IMR-90 (cell line): ENCODE results near the gene AGAP1. TPM values are rescaled to one million over a fixed set of nuclear protein-coding genes. Genes with fewer than 3 reads are reported as not detected.

Experiments
- ATAC-seq: fragments of 200-7000 bp; cut with Tn5 transposase; 2 replicates; pipeline ENCODE4 v1.9.1; 2020; ENCODE audit warnings: low read depth, mild to moderate bottlenecking, moderate library complexity
- BruUV-seq: library from RNA; stranded (reverse); fragments of 400-500 nt; replicated peaks from 2 replicates; lab custom pipeline; 2021; lab: Mats Ljungman, UMichigan
- CTCF ChIA-PET: fragments of 300-600 bp; formaldehyde crosslinking; extraction: SDS; loops from one replicate; lab custom pipeline; 2021; ENCODE audit warnings: antibody characterized with exemption; lab: Yijun Ruan, JAX
- POLR2A ChIA-PET: fragments of 300-600 bp; sonication (Branson Sonifier 250); formaldehyde crosslinking; loops from one replicate; lab custom pipeline; 2022; ENCODE audit warnings: antibody characterized with exemption; ENCODE audit not compliant: unreplicated experiment; lab: Charles Lee
- DNase-seq: peaks from one replicate; pipeline ENCODE4 v3.0.0; 2013
- H2AFZ ChIP-seq: replicated peaks from 2 replicates; pipeline ENCODE3; 2013; ENCODE audit warnings: low read length, mild to moderate bottlenecking; ENCODE audit not compliant: poor library complexity
- H2AK5ac ChIP-seq: 2 replicates; pipeline ENCODE4 v1.6.1; 2013; ENCODE audit warnings: low read depth, low read length, inconsistent platforms
- H2AK9ac ChIP-seq: replicated peaks from 2 replicates; pipeline ENCODE3; 2013; ENCODE audit warnings: mild to moderate bottlenecking, low read depth, low read length, moderate library complexity; ENCODE audit not compliant: poor library complexity
- H2BK120ac ChIP-seq: 2 replicates; pipeline ENCODE4 v1.6.1; 2013; ENCODE audit warnings: low read depth, low read length, inconsistent platforms
- H2BK15ac ChIP-seq: 3 replicates; pipeline ENCODE4 v1.6.1; 2013; ENCODE audit warnings: low read depth, low read length, inconsistent platforms
- H2BK20ac ChIP-seq: 2 replicates; pipeline ENCODE4 v1.6.1; 2013; ENCODE audit warnings: low read depth, mild to moderate bottlenecking, inconsistent platforms, low read length, moderate library complexity
- H2BK5ac ChIP-seq: 2 replicates; pipeline ENCODE4 v1.6.1; 2013; ENCODE audit warnings: mild to moderate bottlenecking, low read depth, low read length, inconsistent platforms; ENCODE audit not compliant: poor library complexity, severe bottlenecking
- H3K14ac ChIP-seq: replicated peaks from 2 replicates; pipeline ENCODE4 v1.6.1; 2013; ENCODE audit warnings: low read depth, low read length, inconsistent platforms
- H3K18ac ChIP-seq: 2 replicates; pipeline ENCODE4 v1.6.1; 2013; ENCODE audit warnings: low read depth, low read length, control low read depth
- H3K23ac ChIP-seq: 2 replicates; pipeline ENCODE4 v1.6.1; 2013; ENCODE audit warnings: low read depth, low read length, inconsistent platforms
- H3K27ac ChIP-seq: 2 replicates; pipeline ENCODE4 v1.5.1; 2013; ENCODE audit warnings: mild to moderate bottlenecking, control low read depth, low read length; ENCODE audit not compliant: insufficient read depth
- H3K27me3 ChIP-seq: 2 replicates; pipeline ENCODE4 v1.6.1; 2013; ENCODE audit warnings: low read length; ENCODE audit not compliant: control insufficient read depth, insufficient read depth
- H3K36me3 ChIP-seq: 2 replicates; pipeline ENCODE4 v1.6.1; 2013; ENCODE audit warnings: low read length, mixed read lengths; ENCODE audit not compliant: control insufficient read depth, insufficient read depth
- H3K4ac ChIP-seq: 2 replicates; pipeline ENCODE4 v1.6.1; 2013; ENCODE audit warnings: low read depth, low read length, inconsistent platforms
- H3K4me1 ChIP-seq: 2 replicates; pipeline ENCODE4 v1.6.1; 2013; ENCODE audit warnings: low read length, mixed read lengths; ENCODE audit not compliant: control insufficient read depth, insufficient read depth
- H3K4me2 ChIP-seq: 2 replicates; pipeline ENCODE4 v1.6.1; 2013; ENCODE audit warnings: low read depth, mild to moderate bottlenecking, control low read depth, low read length, moderate library complexity
- H3K4me3 ChIP-seq: 2 replicates; pipeline ENCODE4 v1.5.1; 2013; ENCODE audit warnings: low read depth, mild to moderate bottlenecking, control low read depth, low read length, moderate library complexity; ENCODE audit not compliant: insufficient read depth
- H3K56ac ChIP-seq: 2 replicates; pipeline ENCODE4 v1.6.1; 2013; ENCODE audit warnings: low read length, inconsistent platforms; ENCODE audit not compliant: insufficient read depth; ENCODE audit errors: extremely low read depth
- H3K79me1 ChIP-seq, 2 experiments: 2 replicates each; pipeline ENCODE4 v1.6.1; 2013; ENCODE audit warnings: low read length in 2 of 2, inconsistent platforms in 1 of 2, low read depth in 1 of 2
- H3K9ac ChIP-seq: 2 replicates; pipeline ENCODE4 v1.6.1; 2013; ENCODE audit warnings: low read depth, low read length, control low read depth
- H3K9me1 ChIP-seq: 2 replicates; pipeline ENCODE4 v1.6.1; 2013; ENCODE audit warnings: low read length, inconsistent platforms; ENCODE audit not compliant: insufficient read depth
- H3K9me3 ChIP-seq: 2 replicates; pipeline ENCODE4 v1.6.1; 2013; ENCODE audit warnings: low read length; ENCODE audit not compliant: control insufficient read depth, insufficient read depth
- H4K20me1 ChIP-seq: 2 replicates; pipeline ENCODE4 v1.6.1; 2013; ENCODE audit warnings: low read length, inconsistent platforms; ENCODE audit not compliant: insufficient read depth
- H4K5ac ChIP-seq: 2 replicates; pipeline ENCODE4 v1.6.1; 2013; ENCODE audit warnings: mild to moderate bottlenecking, low read depth, low read length, control low read depth
- H4K8ac ChIP-seq, 2 experiments: 2 replicates each; pipeline ENCODE4 v1.6.1; 2013; ENCODE audit warnings: low read depth in 2 of 2, low read length in 2 of 2, control low read depth in 1 of 2, inconsistent platforms in 1 of 2
- H4K91ac ChIP-seq: 2 replicates; pipeline ENCODE4 v1.6.1; 2013; ENCODE audit warnings: low read depth, low read length, inconsistent platforms; ENCODE audit not compliant: insufficient read depth
- CHD1 ChIP-seq: IDR thresholded peaks from 2 replicates; pipeline ENCODE4 v1.6.1; 2012; ENCODE audit warnings: low read depth, low read length, improper control_type of control experiment
- CTCF ChIP-seq: conservative IDR thresholded peaks from 2 replicates; pipeline ENCODE4 v1.5.1; 2012; ENCODE audit warnings: mild to moderate bottlenecking, low read depth, low read length, improper control_type of control experiment
- MAZ ChIP-seq: IDR thresholded peaks from 2 replicates; pipeline ENCODE4 v1.6.1; 2012; ENCODE audit warnings: low read depth, mild to moderate bottlenecking, low read length, improper control_type of control experiment, moderate library complexity, borderline replicate concordance
- MXI1 ChIP-seq: IDR thresholded peaks from 2 replicates; pipeline ENCODE4 v1.6.1; 2012; ENCODE audit warnings: low read depth, mild to moderate bottlenecking, low read length, moderate library complexity, borderline replicate concordance
- POLR2A ChIP-seq: IDR thresholded peaks from 2 replicates; pipeline ENCODE4 v1.6.1; 2012; ENCODE audit warnings: mild to moderate bottlenecking, low read depth, low read length
- RCOR1 ChIP-seq: IDR thresholded peaks from 2 replicates; pipeline ENCODE4 v1.6.1; 2012; ENCODE audit warnings: mild to moderate bottlenecking, low read length, improper control_type of control experiment; ENCODE audit not compliant: insufficient replicate concordance
- RFX5 ChIP-seq: IDR thresholded peaks from 2 replicates; pipeline ENCODE4 v1.8.0; 2012; ENCODE audit warnings: low read depth, mild to moderate bottlenecking, low read length, moderate library complexity
- SMC3 ChIP-seq: fragments of 150-350 bp; IDR thresholded peaks from 2 replicates; pipeline ENCODE4 v1.6.1; 2016; ENCODE audit warnings: low read depth, mild to moderate bottlenecking, antibody characterized with exemption, low read length, moderate library complexity
- USF2 ChIP-seq: fragments of 150-350 bp; IDR thresholded peaks from 2 replicates; pipeline ENCODE4 v1.6.1; 2017; ENCODE audit warnings: mild to moderate bottlenecking, antibody characterized with exemption, low read length, low read depth
- WGBS, 2 experiments: methylation state at CpG; one replicate each; pipeline versions ENCODE4 v1.1.5 to v1.1.7; 2013; ENCODE audit warnings: missing lambda C conversion rate in 2 of 2; ENCODE audit not compliant: insufficient read length in 1 of 2; ENCODE audit errors: extremely low coverage in 2 of 2; 5-methylcytosine and 5-hydroxymethylcytosine counted together
- dilution Hi-C: fragments of 300-500 bp; cut with HindIII; formaldehyde crosslinking; loops from one replicate; pipeline ENCODE4 v1.14.3; 2018; ENCODE audit warnings: low sequenced_read_pairs; ENCODE audit not compliant: unreplicated experiment
- in situ Hi-C: fragments of 300-500 bp; cut with MboI; formaldehyde crosslinking; loops from 3 replicates; pipeline ENCODE4 v1.14.3; 2019; ENCODE audit warnings: low sequenced_read_pairs, inconsistent platforms, mixed read lengths
- intact Hi-C: fragments of 100-400 bp; cut with micrococcal nuclease; formaldehyde crosslinking; loops from 2 replicates; pipeline ENCODE4 v1.10.0; 2022
- polyA plus RNA-seq, 3 experiments: library from polyadenylated mRNA; depleted of rRNA; stranded (reverse); fragments of >200 nt; gene quantifications; 2 replicates each; pipeline ENCODE4 v1.2.3, GENCODE V29; 2012; ENCODE audit warnings: low replicate concordance in 1 of 3
- total RNA-seq: library from RNA; depleted of rRNA; stranded (reverse); fragments of >200 nt; gene quantifications from 2 replicates; pipeline ENCODE4 v1.2.3, GENCODE V29; 2012
- TF ChIP-seq, protein P1 (sequence below): fragments of 150-350 bp; IDR thresholded peaks from 2 replicates; pipeline ENCODE4 v1.6.1; 2016; ENCODE audit warnings: low read depth, mild to moderate bottlenecking, low read length, moderate library complexity, borderline replicate concordance

Gene AGAP1
- total and polyA plus RNA-seq, 2 of the 4 experiments (the other 2 are of a cell fraction) = 15.1 to 16.4 TPM

DNA sequence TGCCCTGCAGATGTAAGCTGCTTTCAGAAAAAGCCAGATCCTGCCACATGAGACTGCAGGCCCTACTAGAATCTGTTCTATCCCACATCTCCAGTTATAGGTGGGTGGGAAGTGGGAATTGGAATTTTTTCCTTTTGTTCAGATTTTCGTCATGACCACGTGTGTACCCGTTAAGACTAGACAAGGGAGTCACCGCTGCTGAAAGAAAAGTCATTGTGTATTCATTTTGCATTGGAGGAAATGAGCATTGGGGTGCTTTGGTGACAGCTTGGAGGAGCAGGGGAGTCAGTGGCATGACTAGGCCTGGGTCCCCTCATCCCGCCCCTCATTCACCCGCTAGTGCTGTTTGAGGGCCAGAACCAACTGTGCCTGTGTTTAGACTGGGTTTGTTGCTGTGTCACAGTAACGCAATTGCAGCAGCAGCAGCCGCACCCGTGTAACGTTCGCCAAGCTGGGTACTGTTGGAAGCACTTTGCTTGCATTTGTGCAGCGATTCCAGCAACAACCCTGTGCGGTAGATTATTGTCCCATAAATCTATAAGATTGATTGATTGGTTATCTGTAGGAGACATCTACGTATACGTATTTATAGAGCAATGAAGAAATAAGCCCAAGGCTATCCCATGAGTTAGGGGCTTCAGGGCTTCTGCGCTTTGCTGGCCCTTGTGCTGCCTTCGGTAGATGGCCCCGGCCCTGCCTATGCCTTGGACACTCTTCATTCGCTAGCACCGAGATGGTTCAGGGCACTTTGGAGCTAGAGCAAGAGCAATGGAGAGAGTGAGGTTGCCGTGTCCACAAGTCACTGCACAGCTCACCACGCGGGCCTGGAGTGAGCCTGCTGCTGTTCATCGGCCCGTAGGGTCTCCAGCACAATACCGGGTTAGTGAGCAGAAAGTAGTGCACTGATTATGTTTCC, 194.9 kb downstream of the AGAP1 start (continued):
- TF ChIP-seq CHD1 (no peak), RFX5 (no peak)

- CTCF ChIA-PET = interaction anchor here (0.6 kb wide), 1 partner anchor 561 kb away, joined by 4 read pairs; no protein-coding TSS in a partner anchor
- BruUV-seq = no TSS peak
- ATAC-seq = no peak
Measured at GRCh38 chr2:235689427-235689853, 195.6 kb downstream of the AGAP1 start.

More at GRCh38 chr2:235689427-235689853, 195.6 kb downstream of the AGAP1 start:
- Histone ChIP-seq H2BK20ac (no peak overlapping the region), H3K9me1 (no peaks in the 10 kb centered on the region; the same call in 1 of the 2 replicates), H2AK9ac (no peak overlapping the region), H4K20me1 (peaks cover 64% of the 10 kb centered on the region), H3K27ac (no peak overlapping the region), H3K4me2 (no peak overlapping the region), H3K4me3 (no peak overlapping the region), H3K36me3 (no peaks in the 10 kb centered on the region; the same call in 1 of the 2 replicates), H3K18ac (no peak overlapping the region), H2AK5ac (no peak overlapping the region), H2BK5ac (no peak overlapping the region), H2BK15ac (no peak overlapping the region), H3K9ac (no peak overlapping the region), H3K27me3 (no peaks in the 10 kb centered on the region), H2AFZ (no peak overlapping the region), H3K56ac (no peak overlapping the region), H4K5ac (no peak overlapping the region), H4K91ac (no peak overlapping the region), H3K4ac (no peak overlapping the region), H2BK120ac (no peak overlapping the region), H3K23ac (no peak overlapping the region), H3K14ac (no peak overlapping the region), H3K9me3 (no peaks in the 10 kb centered on the region), H3K79me1 (peaks cover 22 to 53% of the 10 kb centered on the region in 2 experiments), H4K8ac (no peak overlapping the region), H3K4me1 (no peaks in the 10 kb centered on the region)
- POLR2A ChIA-PET = no interaction called here
- TF ChIP-seq POLR2A (no peak), USF2 (no peak), RFX5 (no peak), MAZ (no peak), SMC3 (no peak), MXI1 (no peak), CTCF (no peak), RCOR1 (no peak)
- TF ChIP-seq, protein P1, sequence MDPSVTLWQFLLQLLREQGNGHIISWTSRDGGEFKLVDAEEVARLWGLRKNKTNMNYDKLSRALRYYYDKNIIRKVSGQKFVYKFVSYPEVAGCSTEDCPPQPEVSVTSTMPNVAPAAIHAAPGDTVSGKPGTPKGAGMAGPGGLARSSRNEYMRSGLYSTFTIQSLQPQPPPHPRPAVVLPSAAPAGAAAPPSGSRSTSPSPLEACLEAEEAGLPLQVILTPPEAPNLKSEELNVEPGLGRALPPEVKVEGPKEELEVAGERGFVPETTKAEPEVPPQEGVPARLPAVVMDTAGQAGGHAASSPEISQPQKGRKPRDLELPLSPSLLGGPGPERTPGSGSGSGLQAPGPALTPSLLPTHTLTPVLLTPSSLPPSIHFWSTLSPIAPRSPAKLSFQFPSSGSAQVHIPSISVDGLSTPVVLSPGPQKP = no peak
- DNase-seq = no peak
- intact Hi-C loops = no loop called here
- dilution Hi-C loops = no loop called here
- in situ Hi-C loops = no loop called here
- WGBS, 2 experiments = no CpG with 5 or more reads among the region's 4 CpGs
